NCI-H1048 (cell line): ENCODE data around the gene KLHL7.
"Not testable (repeated sequence)": the region's sequence is repeated elsewhere in the genome, so short reads cannot be mapped to it uniquely, and the experiment has no call there.

Experiments used
- DNase-seq: peaks from one replicate; lab custom pipeline; 2025; lab: John Stamatoyannopoulos, UW

The KLHL7 gene

GRCh38 chr7:23183279-23184012 is 77.9 kb downstream of the KLHL7 start:
- no peak for DNase-seq

GRCh38 chr7:23184291-23184690 is 78.7 kb downstream of the KLHL7 start:
- DNase-seq = no peak

- no peak for DNase-seq
Measured at GRCh38 chr7:23184709-23185359, 79.2 kb downstream of the KLHL7 start.

- DNase-seq = no peak
Measured at GRCh38 chr7:23185980-23186379, 80.4 kb downstream of the KLHL7 start.

GRCh38 chr7:23191022-23191421 is 85.4 kb downstream of the KLHL7 start:
- no peak for DNase-seq

GRCh38 chr7:23193650-23194227 is 88.2 kb downstream of the KLHL7 start:
- not testable (repeated sequence) for DNase-seq

GRCh38 chr7:23196306-23196705 is 90.7 kb downstream of the KLHL7 start:
- no peak for DNase-seq

GRCh38 chr7:23197745-23198144 is 92.2 kb downstream of the KLHL7 start:
- DNase-seq = not testable (repeated sequence)

- no peak for DNase-seq
Measured at GRCh38 chr7:23200331-23200730, 94.7 kb downstream of the KLHL7 start.

GRCh38 chr7:23204241-23204640 is 98.7 kb downstream of the KLHL7 start:
- no peak for DNase-seq

DNA sequence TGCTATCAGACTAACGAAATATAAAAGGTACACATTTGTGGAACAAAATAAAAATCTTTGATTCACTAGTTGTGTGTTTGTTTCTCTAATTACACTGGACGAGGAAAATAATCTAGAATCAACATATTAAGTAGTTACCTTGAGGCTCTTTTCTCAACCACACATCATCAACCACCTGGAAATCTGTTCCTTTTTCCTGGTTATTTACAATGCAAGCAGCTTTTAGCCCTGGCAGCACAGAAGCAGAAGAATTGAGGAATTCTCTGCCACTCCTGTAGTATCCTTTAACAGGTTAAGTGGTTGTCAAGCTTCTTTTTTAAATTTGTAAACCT is 100.0 kb downstream of the KLHL7 start:
- no peak for DNase-seq

- no peak for DNase-seq
Measured at GRCh38 chr7:23205909-23206767, 100.6 kb downstream of the KLHL7 start.

DNA sequence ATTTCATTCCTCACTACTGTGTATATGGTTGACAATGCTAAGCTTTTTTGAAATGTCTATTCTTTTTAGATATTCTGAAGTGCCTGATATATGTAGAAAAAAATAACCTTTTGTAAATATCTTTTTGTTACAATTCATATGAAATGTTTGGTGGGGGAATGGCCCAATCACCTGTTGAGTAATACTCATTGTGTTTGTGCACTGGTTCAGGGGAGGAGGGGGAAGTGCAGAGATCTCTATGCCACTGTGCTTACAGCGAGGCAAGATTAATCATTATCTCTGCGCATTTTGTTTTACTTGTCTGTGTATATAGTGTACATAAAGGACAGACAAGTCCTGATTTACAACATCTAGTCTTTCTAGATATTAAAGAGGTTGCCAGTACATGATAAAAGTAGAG is 101.4 kb downstream of the KLHL7 start:
- DNase-seq = no peak

DNA sequence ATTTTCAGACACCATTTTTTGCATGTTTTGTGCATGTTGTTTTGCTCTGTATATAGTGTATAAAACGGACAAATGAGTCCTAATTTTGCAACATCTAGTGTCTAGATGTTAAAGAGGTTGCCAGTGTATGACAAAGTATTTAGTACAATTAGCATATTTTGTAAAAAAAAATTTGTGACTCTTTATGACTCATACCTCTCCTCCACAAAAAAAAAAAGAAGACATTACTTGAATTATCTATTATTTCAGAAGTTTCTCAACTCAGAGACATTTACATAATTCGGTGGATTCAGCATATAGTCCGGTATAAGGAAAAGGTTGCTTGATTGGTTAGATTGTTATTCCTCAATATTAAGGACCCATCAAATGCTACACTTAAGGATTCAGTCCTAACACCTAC is 102.3 kb downstream of the KLHL7 start:
- no peak for DNase-seq

- no peak for DNase-seq
Measured at GRCh38 chr7:23208316-23208715, 102.7 kb downstream of the KLHL7 start.

GRCh38 chr7:23210506-23210905 is 104.9 kb downstream of the KLHL7 start:
- no peak for DNase-seq

GRCh38 chr7:23211589-23211988 is 106.0 kb downstream of the KLHL7 start:
- DNase-seq = no peak

GRCh38 chr7:23212395-23212794 is 106.8 kb downstream of the KLHL7 start:
- DNase-seq = no peak

- no peak for DNase-seq
Measured at GRCh38 chr7:23212841-23213240, 107.3 kb downstream of the KLHL7 start.

GRCh38 chr7:23213755-23214154 is 108.2 kb downstream of the KLHL7 start:
- no peak for DNase-seq

GRCh38 chr7:23214423-23214822 is 108.8 kb downstream of the KLHL7 start:
- DNase-seq = no peak

DNA sequence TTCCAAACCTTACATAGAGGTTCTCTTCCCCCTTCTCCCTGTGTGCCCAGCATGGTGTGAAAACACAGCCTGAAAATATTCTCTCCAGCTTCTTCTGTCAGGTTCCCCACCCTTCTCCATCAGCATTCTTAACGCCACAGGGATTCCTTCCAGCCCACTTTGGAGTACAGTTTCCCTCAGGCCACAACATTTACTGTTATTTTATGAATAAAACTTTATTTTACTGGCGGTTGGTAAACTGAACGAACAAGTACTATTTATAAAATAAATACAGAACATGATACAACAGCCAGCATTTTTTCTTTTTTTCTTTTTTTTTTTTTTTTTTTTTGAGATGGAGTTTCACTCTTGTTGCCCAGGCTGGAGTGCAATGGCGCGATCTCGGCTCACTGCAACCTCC is 109.4 kb downstream of the KLHL7 start:
- DNase-seq = no peak

DNA sequence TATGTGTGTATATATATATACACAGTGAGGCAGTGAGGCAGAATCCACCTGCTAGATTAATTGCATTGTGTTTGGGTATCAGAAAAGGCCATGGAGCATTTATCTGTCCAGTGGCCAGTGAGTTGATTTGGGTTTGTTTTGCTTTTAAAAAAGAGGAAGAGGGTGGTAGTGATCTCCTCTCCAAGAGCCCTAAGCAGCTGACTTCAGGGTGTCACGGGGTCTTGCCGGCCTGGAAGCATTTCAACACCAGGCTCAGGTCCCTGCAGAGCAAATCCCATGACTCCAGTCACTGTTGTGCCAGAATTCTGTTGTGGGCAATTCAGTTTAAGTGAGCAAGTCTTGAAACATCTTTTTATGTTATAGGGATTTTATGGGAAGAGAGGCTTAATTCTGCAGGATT is 110.4 kb downstream of the KLHL7 start:
- DNase-seq = no peak
